NCI-H2081 (cell line): ENCODE data around the gene MUSTN1.

Source experiments
- DNase-seq, 2 experiments: peaks; one replicate each; lab custom pipeline; 2025; lab: John Stamatoyannopoulos, UW

The MUSTN1 gene

DNA sequence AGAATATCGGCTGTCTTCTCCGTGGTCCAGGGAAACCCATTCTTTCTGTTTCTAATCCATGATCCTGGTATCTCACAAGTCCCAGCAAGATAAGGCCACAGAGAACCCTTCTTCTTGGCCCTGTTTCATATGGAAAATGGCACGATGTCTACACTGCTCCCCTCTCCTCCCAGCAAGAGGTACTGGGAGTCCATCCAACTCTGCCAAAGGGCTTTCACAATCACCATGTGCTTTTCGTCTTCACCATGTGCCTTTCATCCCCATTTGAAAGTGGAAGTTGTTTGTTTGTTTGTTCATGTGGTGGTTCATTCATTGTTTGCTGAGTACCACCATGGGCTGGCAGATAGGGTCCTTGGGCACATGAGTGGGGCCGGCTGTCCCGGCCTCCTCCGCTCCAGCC lies 34.7 kb downstream of the MUSTN1 start:
- DNase-seq: no peak

GRCh38 chr3:52798978-52799476 lies 35.8 kb downstream of the MUSTN1 start:
- DNase-seq: no peak

DNA sequence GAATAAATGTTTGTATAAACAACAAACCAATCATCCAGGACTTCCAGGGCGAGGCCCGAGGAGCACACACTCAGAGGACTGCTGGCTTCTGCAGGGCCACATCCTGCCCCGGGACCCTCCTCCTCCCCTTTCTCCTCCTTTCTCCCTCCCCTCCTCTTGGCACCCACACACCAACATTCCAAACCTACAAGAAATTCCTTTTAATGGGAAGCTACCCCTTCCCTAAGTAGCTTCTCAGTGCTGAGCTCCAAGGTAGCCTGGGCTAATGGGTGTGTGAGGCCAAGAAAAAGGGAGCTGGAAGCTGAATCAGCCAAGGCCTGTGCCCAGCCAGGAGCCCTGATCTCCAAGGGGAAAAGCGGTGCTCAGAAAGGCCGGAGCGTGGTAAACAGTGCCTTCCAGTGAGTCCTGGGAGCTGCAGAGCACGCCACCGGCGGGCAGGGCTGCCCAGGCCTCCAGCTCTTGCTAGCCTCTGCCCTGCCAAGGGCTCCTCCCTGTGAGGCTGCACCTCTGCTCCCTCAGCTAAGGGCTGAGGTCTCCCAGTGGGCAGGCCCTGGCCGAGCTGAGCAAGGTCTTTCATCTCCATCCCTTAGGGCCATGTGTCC lies 36.3 kb downstream of the MUSTN1 start:
- DNase-seq: no peak

DNA sequence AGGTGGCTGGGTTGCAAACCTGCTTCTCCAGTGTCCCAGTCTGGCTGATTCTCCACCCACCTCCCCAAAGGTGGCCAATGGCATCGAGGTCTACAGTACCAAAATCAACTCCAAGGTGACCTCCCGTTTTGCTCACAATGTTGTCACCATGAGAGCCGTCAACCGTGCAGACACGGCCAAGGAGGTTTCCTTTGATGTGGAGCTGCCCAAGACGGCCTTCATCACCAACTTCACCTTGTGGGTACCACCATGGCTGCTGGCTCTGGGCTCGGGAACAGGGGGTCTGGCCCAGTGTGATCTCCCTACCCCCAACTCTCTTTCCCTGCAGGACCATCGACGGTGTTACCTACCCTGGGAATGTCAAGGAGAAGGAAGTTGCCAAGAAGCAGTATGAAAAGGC lies 38.4 kb downstream of the MUSTN1 start:
- no peak for DNase-seq

DNA sequence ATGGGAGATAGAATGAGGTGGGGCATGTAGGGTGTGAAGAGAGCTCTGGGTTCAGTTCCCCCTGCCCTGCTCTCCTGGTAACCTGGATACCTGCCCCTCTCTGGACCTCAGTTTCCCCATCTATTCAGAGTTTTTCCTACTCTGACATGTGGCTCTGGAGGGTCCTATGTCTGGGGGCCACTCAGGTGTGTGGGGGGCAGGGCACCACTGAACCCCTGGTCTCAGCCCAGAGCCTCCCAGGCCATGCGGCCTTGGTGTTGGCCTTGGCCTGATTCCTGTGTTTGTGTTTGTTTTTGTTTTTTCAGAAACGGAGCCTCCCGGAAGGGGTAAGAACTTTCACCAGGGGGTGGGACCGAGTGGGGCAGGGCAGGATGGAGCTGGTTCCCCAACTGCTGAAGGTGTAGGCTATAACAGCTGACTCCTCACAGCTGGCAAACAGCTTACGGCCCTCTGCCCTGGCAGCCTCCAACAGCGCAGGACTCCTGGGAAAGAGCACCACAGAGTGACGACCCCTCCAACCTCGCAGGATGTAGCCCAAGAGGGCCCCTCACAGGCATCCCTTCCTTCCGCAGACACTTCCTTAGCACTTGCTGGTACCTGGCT lies 39.4 kb downstream of the MUSTN1 start:
- no peak for DNase-seq

DNA sequence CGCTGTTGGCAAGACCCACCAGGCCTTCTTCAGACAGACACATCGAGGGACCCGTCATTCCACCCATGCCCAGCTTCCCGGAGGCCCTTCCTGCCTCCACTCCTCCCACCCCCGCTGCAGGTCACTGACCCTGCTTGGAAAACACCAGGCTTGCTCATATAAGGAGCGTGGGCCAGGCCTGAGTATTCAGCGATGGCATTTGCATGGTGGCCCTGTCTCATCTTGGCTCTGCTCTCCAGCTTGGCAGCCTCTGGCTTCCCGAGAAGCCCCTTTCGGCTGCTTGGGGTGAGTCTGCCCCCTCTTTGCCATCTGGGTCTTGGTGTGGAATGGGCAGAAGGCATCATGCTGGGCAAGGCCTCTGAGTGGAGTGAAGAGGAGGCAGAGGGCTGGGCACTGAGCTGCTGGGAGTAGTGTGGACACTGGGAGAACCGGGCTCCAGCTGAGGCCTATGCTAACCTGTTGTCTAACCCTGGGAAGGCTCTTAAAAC lies 40.2 kb downstream of the MUSTN1 start, which contains the start of gene ITIH3:
TSS of gene ITIH3 (plus strand) at position 185 of the 488 bp plus-strand sequence. CDS start at position 193, 8 bp downstream.
- DNase-seq: no peak

GRCh38 chr3:52793702-52794611 lies 40.9 kb downstream of the MUSTN1 start:
- no peak for DNase-seq

GRCh38 chr3:52792961-52793695 lies 41.7 kb downstream of the MUSTN1 start:
- no peak for DNase-seq

DNA sequence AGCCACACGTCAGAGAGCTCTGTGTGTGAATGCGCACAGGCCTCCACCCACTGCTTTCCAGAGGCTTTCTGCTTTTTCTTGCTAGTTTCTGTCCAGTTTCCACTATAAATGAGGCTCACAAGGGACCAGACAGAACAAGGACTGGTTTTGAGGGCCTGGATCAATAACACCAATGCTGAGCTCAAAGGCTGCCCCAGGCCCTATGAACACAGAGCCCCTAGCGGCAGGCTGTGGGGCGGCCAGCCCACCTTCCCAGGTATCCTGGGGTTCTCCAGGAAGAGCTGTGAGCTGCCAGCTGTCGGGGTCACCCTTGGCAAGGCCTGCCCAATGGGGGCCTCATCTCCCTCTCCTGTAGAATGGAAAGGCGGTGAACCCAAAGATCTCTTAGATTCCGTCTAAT lies 42.4 kb downstream of the MUSTN1 start:
- DNase-seq: no peak

DNA sequence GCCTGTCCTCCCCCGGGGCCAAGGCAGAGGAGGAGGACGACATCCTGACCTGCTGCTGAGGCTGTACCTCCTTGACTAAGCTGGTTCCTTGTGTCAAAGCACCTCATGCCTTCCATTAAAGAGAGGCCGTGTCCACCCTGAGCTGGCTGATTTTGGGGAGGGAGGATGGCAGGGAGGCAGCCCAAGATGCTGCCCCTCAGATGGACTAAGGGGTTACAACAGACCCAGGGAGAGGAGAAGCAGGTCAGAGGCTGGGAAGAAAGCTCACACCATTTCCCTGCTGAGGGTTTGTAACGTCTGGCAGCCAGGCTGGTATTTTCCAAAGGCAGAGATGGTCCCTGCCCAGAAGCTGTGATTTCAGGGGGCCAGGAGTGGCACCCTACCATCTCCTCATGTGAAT lies 42.9 kb downstream of the MUSTN1 start:
- DNase-seq: no peak

GRCh38 chr3:52791366-52791765 lies 43.5 kb downstream of the MUSTN1 start:
- no peak for DNase-seq

DNA sequence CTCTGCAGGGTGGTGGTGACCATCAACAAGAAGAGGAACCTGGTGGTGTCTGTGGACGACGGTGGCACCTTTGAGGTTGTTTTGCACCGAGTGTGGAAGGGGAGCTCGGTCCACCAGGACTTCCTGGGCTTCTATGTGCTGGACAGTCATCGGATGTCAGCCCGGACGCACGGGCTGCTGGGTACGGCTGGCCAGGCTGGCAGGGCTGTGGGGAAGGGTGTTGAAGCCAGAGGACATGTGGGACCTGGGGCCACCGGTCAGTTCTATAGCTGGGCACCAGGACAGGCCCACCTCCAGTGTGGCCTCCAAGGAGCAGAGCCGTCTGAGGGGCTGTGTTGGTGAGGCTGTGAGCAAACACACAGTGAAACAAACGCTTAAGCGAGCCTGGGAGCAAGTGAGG lies 44.1 kb downstream of the MUSTN1 start:
- DNase-seq: no peak

- DNase-seq: no peak
These were observed 44.5 kb downstream of the MUSTN1 start for GRCh38 chr3:52790337-52790736.

DNA sequence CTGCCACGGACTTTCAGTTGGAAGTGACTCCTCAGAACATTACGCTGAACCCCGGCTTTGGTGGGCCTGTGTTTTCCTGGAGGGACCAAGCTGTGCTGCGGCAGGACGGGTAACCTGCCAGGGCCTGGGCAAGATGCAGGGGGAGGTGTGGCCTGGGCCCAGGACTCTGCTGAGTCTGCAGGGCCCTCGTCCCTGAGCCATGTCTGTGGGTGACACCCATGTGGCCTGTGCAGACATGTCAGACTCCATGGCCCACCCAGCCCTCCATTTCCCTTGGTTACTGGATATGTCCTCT lies 45.1 kb downstream of the MUSTN1 start:
- no peak for DNase-seq

- DNase-seq: no peak
These were observed 45.7 kb downstream of the MUSTN1 start for GRCh38 chr3:52788890-52789745.

GRCh38 chr3:52787672-52788625 lies 46.9 kb downstream of the MUSTN1 start:
- no peak for DNase-seq

GRCh38 chr3:52787246-52787645 lies 47.6 kb downstream of the MUSTN1 start:
- DNase-seq: no peak

DNA sequence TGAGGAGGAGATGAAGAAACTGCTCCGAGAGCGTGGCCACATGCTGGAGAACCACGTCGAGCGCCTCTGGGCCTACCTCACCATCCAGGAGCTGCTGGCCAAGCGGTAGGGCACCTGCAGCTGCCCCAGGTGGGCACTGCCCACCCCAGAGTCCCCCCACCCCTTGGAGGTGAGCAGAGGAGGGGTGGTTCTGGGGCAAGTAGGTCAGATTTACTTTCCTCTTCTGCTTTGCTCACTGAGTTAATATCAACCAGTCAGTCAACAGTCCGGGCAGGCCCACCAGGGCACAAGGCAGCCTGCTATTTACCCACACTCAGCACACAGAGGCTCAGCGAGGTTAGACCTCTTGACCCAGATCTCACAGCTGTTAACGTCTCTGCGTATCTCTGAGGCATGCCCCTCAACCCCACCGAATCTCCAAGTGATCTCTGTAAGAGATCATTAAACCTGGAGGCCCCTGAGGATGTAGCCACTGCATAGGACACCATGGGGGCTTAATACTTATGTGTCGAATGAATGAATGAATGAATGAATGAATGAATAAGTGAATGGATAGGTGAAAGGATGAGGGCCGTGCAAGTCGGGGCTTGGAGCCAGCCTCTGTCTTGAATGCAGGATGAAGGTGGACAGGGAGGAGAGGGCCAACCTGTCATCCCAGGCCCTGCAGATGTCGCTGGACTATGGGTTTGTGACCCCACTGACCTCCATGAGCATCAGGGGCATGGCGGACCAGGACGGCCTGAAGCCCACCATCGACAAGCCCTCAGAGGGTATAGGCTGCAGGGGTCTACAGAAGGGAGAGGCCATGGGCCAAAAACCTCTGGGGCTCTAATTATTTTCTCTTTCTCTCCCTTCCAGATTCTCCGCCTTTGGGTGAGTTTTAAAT lies 48.2 kb downstream of the MUSTN1 start:
- no peak for DNase-seq
